Subcutaneous adipose tissue (tissue), 4 donors: ENCODE measurements around the gene PTPN20. TPM values are rescaled to one million over a fixed set of nuclear protein-coding genes. Genes with fewer than 3 reads are reported as not detected.

Experiments used
- total RNA-seq, 4 donors: library from RNA; depleted of rRNA; stranded (reverse); fragments of >200 nt; gene quantifications; one replicate each; pipeline ENCODE4 v1.1.0, GENCODE V29; 2016
- TF ChIP-seq, protein P1 (sequence below): fragments of 450-650 bp; IDR thresholded peaks from one replicate; pipeline ENCODE4 v1.5.1; 2016; ENCODE audit warnings: low read depth, mild to moderate bottlenecking, control low read depth, antibody characterized with exemption, moderate library complexity

Gene PTPN20
- total RNA-seq, 4 donors from 2014 or later: 1.1 to 4.2 (median 1.2) TPM; not detected in 1

DNA sequence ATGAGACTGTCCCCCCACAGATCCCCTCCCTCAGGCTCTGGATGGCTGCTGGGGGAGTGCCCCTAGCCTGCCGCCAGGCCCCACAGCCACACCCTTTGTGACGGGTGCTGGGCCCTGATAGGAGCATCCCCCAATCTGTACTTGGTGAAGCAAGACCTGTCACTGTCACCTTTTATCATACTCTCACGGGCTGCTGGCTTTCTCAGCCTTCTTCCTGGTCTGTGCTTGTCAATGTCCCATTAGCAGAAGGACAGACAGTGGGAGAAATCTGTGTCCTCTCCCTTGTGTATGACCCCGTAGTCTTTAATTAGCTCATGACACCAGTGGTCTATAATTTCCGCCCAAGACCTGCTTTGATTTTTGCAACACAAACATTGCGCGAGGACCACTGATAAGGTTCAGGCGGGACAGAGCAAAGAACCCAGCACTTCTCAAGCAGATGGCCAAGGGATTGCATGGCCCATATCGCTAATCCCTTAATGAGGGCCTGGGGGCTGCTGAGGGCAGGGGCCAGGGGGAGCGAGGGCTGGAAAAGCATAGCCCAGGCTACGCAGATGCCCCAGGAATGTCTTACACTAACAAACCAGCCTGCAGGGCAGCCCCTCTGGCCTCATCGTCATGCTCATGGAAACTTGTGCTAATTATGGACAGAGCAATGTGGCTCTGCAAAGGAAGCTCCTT is 127.8 kb downstream of the PTPN20 start:
- TF ChIP-seq, protein P1, sequence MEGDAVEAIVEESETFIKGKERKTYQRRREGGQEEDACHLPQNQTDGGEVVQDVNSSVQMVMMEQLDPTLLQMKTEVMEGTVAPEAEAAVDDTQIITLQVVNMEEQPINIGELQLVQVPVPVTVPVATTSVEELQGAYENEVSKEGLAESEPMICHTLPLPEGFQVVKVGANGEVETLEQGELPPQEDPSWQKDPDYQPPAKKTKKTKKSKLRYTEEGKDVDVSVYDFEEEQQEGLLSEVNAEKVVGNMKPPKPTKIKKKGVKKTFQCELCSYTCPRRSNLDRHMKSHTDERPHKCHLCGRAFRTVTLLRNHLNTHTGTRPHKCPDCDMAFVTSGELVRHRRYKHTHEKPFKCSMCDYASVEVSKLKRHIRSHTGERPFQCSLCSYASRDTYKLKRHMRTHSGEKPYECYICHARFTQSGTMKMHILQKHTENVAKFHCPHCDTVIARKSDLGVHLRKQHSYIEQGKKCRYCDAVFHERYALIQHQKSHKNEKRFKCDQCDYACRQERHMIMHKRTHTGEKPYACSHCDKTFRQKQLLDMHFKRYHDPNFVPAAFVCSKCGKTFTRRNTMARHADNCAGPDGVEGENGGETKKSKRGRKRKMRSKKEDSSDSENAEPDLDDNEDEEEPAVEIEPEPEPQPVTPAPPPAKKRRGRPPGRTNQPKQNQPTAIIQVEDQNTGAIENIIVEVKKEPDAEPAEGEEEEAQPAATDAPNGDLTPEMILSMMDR: no peak

DNA sequence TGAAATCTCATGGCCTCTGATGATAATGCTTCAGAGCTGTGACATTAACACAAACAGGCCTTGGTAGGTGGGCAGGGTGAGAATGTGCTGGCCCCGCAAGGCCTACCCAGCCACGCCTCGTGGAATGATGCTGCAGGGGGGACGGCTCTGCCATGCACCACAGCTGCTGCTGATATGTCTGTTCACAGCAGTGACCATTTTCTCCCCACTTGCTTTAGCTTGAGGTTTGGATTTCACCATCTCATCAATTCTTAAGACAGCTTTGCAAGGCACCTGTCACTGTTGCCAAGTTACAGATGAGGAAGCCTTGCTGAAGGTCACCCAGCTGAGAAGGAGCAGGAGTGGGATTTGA is 128.3 kb downstream of the PTPN20 start:
- TF ChIP-seq, protein P1: no peak

DNA sequence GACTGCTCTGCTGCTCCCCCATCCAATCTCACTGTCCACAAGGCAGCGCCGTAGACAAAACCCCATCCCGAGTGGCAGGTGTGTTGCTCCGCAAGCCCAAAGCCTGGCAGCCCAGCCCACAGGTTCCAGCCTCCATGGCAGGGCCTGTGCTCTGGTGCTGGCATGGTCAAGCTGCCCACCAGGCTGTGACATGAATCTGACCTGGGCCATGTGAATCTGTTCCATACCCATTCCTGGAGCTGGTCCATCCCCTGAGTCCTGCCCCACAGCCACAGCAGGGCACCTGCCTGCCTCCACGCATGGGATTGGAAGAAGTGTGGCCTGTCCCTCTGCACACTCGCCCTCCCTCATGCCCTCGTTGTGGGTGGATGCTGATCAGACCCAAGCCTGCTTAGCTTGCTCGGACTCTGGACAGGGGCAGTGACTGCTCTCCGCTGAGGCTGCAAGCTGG is 128.8 kb downstream of the PTPN20 start:
- TF ChIP-seq, protein P1: no peak

DNA sequence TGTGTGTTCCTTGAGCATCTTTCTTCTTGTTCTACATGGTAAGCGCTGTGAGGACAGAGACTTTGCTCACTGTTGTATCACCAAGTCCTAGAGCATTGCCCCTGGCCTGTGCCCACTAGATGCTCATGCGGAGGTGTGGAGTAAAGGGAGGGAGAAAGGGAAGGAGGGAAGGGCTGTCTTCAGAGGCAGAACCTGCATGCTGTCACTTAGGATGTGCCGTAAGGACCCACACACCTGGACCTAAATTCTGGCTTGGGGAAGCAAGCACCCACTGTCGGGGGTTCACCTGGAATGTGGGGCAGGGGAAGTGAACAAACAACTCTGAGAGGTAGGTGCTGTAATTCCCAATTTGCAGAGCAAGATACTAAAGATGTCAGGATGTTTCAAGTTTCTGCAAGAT is 129.5 kb downstream of the PTPN20 start:
- TF ChIP-seq, protein P1: no peak

DNA sequence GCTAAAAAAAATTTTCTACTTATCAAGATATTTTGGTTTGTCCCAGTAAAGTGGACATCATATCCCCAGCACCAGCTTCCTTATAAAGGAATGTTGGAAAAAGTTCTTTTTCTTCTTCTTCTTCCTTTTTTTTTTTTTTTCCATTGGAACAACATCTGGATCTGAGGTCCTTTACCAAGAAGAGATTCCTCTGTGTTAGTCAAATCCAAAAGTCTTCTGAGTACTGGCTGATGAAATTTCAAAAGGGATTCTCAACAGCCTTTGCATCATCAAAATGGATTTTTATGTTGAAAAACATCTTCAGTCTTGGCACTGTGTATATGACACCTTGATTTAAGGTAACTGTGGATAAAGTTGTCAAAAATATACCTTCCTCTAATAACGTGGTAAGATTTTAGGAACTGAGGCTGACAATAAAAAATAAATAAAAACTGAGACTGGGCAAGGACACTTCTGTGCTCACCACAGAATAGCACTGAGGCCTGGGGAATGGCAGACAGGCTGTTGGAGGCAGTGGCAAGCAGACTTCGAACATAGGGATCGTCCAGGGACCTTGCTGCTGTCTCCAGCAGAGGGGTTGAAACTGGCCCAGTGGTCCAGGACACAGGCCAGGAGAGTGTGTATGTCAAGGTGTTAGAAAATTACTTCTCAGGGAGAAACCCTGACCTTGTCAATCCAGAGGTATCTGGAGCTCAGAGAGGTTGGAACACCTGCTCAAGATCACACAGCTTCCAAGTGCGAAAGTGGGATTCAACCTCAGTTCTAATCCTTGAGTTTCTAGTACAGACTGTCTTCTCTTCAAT is 130.4 kb downstream of the PTPN20 start:
- TF ChIP-seq, protein P1: no peak

DNA sequence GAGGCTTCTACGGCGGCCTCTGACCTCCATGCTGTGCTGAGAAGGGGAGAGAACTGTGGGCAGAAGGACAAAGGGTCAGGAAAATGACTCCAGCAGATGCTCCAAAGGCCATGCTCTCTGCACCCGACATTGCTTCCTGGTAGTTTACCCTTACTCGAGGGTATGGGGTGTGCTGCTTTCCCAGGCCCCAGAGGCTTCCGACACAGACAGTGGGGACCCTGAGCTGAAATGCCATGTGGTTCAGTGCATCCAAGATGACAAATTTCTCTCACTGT is 130.9 kb downstream of the PTPN20 start:
- TF ChIP-seq, protein P1: no peak

DNA sequence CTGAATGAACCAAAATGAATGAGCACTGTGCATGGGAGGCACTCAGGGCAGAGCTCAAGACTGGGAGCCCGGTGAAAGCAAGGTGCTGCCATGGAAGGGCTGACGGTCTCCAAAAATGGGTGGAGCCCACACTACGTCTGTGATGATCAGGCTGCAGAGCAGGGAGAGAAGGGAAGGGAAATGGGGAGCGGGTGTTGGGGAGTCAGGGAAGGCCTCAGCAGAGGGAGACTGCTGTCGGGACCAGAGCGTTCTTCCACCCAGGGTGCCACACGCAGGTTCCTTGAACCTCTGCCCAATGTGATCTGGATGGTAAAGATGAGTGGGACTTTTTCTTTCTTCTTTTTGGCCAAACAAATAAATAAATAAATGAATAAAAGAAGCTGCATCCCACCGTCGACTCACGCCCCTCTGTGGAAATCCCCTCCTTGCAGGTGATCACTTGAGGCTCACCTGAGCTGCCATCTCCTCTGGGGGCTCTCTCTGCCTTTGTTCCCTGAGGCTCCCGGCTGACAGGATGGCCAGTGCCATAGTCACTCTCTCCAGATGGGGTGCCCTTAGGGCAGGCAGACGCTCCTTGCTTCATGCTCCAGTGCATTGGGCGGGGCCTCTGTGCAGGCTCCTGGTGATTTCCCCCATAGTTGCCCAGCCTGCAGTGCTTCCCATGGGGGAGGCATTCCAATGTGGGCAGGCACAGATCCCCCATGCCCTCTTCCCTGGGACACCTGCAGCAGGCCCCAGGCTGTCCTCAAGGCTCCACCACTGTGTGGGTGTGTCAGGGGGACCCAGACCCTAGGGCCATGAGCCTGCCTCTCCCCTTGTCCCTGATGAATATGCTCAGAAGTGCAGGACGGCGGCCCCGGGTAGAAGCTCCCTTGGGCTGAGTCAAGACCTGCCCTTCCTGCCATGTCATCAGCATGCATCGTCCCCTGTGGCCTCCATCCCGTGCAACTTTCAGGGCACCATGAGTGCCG is 131.8 kb downstream of the PTPN20 start:
- TF ChIP-seq, protein P1: no peak
